H7 (cell line): ENCODE data around the gene NXPE3. TPM values are rescaled to one million over a fixed set of nuclear protein-coding genes. Genes with fewer than 3 reads are reported as not detected.
"Not testable (repeated sequence)": the region's sequence is repeated elsewhere in the genome, so short reads cannot be mapped to it uniquely, and the experiment has no call there.

ENCODE experiments used
- DNase-seq: peaks from one replicate; pipeline ENCODE4 v3.0.0; 2012
- H3K27me3 ChIP-seq: 2 replicates; pipeline ENCODE4 v1.6.0; 2011; ENCODE audit warnings: mild to moderate bottlenecking, low read length; ENCODE audit not compliant: control insufficient read depth, insufficient read depth
- H3K36me3 ChIP-seq: replicated peaks from 2 replicates; pipeline ENCODE4 v1.5.1; 2011; ENCODE audit warnings: low read length; ENCODE audit not compliant: control insufficient read depth, insufficient read depth
- H3K4me3 ChIP-seq: 2 replicates; pipeline ENCODE4 v1.5.1; 2011; ENCODE audit warnings: low read depth, mild to moderate bottlenecking, control low read depth, low read length, moderate library complexity; ENCODE audit not compliant: insufficient read depth
- total RNA-seq: library from RNA; depleted of rRNA; stranded (reverse); fragments of >200 nt; shearing (Covaris generic); gene quantifications from 2 replicates; pipeline ENCODE4 v1.2.3, GENCODE V29; 2014; rRNA removed

Gene NXPE3
- 5.6 and 5.7 TPM in 2 replicates for total RNA-seq

- Histone ChIP-seq H3K27me3 (no peaks in the 10 kb centered on the region; the same call in 1 of the 2 replicates), H3K36me3 (peaks cover 5% of the 10 kb centered on the region), H3K4me3 (peak within 1 kb of the TSS; percentile 84)
- peak; percentile 95 for DNase-seq
Measured at GRCh38 chr3:101779047-101779821, at the start of gene NXPE3. Gene NXPE3 (plus strand): TSS chr3:101779211. CDS start chr3:101785597, 6,386 bp downstream.

- H3K4me3 ChIP-seq = no peak overlapping the region
- no peak for DNase-seq
- no peaks in the 10 kb centered on the region for H3K27me3 ChIP-seq
- H3K36me3 ChIP-seq = peaks cover 11% of the 10 kb centered on the region
Measured at GRCh38 chr3:101729586-101729985, 49.4 kb upstream of the NXPE3 start.

GRCh38 chr3:101730839-101731238 is 48.2 kb upstream of the NXPE3 start:
- peaks cover 15% of the 10 kb centered on the region for H3K36me3 ChIP-seq
- no peak overlapping the region for H3K4me3 ChIP-seq
- H3K27me3 ChIP-seq = no peaks in the 10 kb centered on the region
- DNase-seq = no peak

GRCh38 chr3:101732240-101732641 is 46.8 kb upstream of the NXPE3 start:
- Histone ChIP-seq H3K27me3 (no peaks in the 10 kb centered on the region), H3K4me3 (no peak overlapping the region), H3K36me3 (peaks cover 18% of the 10 kb centered on the region)
- no peak for DNase-seq

- no peak for DNase-seq
- H3K27me3 ChIP-seq = no peaks in the 10 kb centered on the region
- H3K4me3 ChIP-seq = no peak overlapping the region
- peaks cover 16% of the 10 kb centered on the region for H3K36me3 ChIP-seq
Measured at GRCh38 chr3:101735833-101736232, 43.2 kb upstream of the NXPE3 start.

- DNase-seq, H3K27me3 ChIP-seq, H3K4me3 ChIP-seq, H3K36me3 ChIP-seq: not testable (repeated sequence)
Measured at GRCh38 chr3:101741914-101742313, 37.1 kb upstream of the NXPE3 start.

- no peak for DNase-seq
- H3K27me3 ChIP-seq = no peaks in the 10 kb centered on the region
- H3K4me3 ChIP-seq = no peak overlapping the region
- no peaks in the 10 kb centered on the region for H3K36me3 ChIP-seq
Measured at GRCh38 chr3:101744811-101745210, 34.2 kb upstream of the NXPE3 start.

GRCh38 chr3:101745934-101746333 is 33.1 kb upstream of the NXPE3 start:
- H3K27me3 ChIP-seq, H3K4me3 ChIP-seq, DNase-seq, H3K36me3 ChIP-seq: not testable (repeated sequence)

- not testable (repeated sequence) for DNase-seq, H3K4me3 ChIP-seq, H3K27me3 ChIP-seq
- H3K36me3 ChIP-seq = peaks cover 11% of the 10 kb centered on the region
Measured at GRCh38 chr3:101753386-101754113, 25.5 kb upstream of the NXPE3 start.

GRCh38 chr3:101758224-101758623 is 20.8 kb upstream of the NXPE3 start:
- Histone ChIP-seq H3K4me3 (no peak overlapping the region), H3K27me3 (no peaks in the 10 kb centered on the region), H3K36me3 (peaks cover 11% of the 10 kb centered on the region)
- no peak for DNase-seq

GRCh38 chr3:101762041-101762646 is 16.9 kb upstream of the NXPE3 start:
- H3K4me3 ChIP-seq = no peak overlapping the region
- H3K27me3 ChIP-seq = no peaks in the 10 kb centered on the region
- H3K36me3 ChIP-seq = peaks cover 4% of the 10 kb centered on the region
- no peak for DNase-seq

GRCh38 chr3:101777745-101778281 is 1.2 kb upstream of the NXPE3 start:
- H3K4me3 ChIP-seq, H3K27me3 ChIP-seq, DNase-seq, H3K36me3 ChIP-seq: not testable (repeated sequence)

GRCh38 chr3:101778385-101779046 is 495 bp upstream of the NXPE3 start:
- Histone ChIP-seq H3K4me3 (peak overlapping the region; percentile 84), H3K27me3 (no peaks in the 10 kb centered on the region; the same call in 1 of the 2 replicates), H3K36me3 (peaks cover 5% of the 10 kb centered on the region)
- no peak for DNase-seq

GRCh38 chr3:101779822-101780381 is 891 bp downstream of the NXPE3 start:
- Histone ChIP-seq H3K4me3 (peak overlapping the region; percentile 84), H3K27me3 (no peaks in the 10 kb centered on the region; the same call in 1 of the 2 replicates), H3K36me3 (peaks cover 5% of the 10 kb centered on the region)
- DNase-seq = no peak
